HEK293 (cell line): ENCODE data around the gene TEAD4.

Source experiments
- CTCF ChIA-PET: fragments of 350-600 bp; formaldehyde crosslinking; extraction: SDS; loops from one replicate; lab custom pipeline; 2021; ENCODE audit warnings: antibody characterized with exemption; lab: Yijun Ruan, JAX
- POLR2A ChIA-PET: fragments of 300-600 bp; formaldehyde crosslinking; extraction: SDS; loops from one replicate; lab custom pipeline; 2020; ENCODE audit warnings: antibody characterized with exemption, inconsistent platforms; lab: Yijun Ruan, JAX
- H3K27ac ChIP-seq: fragments of 200-500 bp; sonication (Bioruptor generic); 2 replicates; pipeline ENCODE4 v1.5.1; 2014; ENCODE audit warnings: low read depth, low read length, control low read depth, inconsistent platforms; ENCODE audit errors: extremely low read depth
- H3K36me3 ChIP-seq, 2 experiments: fragments of 200-500 bp in 1 of 2; sonication (Bioruptor generic) in 1 of 2; 1 replicate in 1 of 2; 2 replicates in 1 of 2; pipeline ENCODE4 v1.5.1; 2014 to 2017; ENCODE audit warnings: inconsistent platforms in 2 of 2, low read length in 2 of 2; ENCODE audit not compliant: control insufficient read depth in 2 of 2, insufficient read depth in 1 of 2
- H3K4me1 ChIP-seq: fragments of 200-500 bp; sonication (Bioruptor generic); 2 replicates; pipeline ENCODE4 v1.5.1; 2014; ENCODE audit warnings: mild to moderate bottlenecking, low read length, inconsistent platforms; ENCODE audit not compliant: control insufficient read depth, insufficient read depth
- H3K4me3 ChIP-seq: 2 replicates; pipeline ENCODE4 v1.5.1; 2011; ENCODE audit warnings: low read depth, mild to moderate bottlenecking, control low read depth, low read length, moderate library complexity
- H3K9me3 ChIP-seq: fragments of 200-500 bp; sonication (Bioruptor generic); 2 replicates; pipeline ENCODE4 v1.5.1; 2014; ENCODE audit warnings: low read depth, low read length, inconsistent platforms; ENCODE audit not compliant: control insufficient read depth, insufficient read depth
- BCL11A ChIP-seq: fragments of 450-650 bp; formaldehyde crosslinking; IDR thresholded peaks from 2 replicates; pipeline ENCODE4 v1.5.1; 2016; ENCODE audit warnings: low read depth, missing biosample characterization, missing genetic modification characterization
- GLI2 ChIP-seq: fragments of 450-650 bp; formaldehyde crosslinking; IDR thresholded peaks from 2 replicates; pipeline ENCODE4; 2017; ENCODE audit warnings: missing biosample characterization, missing genetic modification characterization, low read depth, borderline replicate concordance
- KLF7 ChIP-seq: fragments of 450-650 bp; formaldehyde crosslinking; IDR thresholded peaks from 2 replicates; pipeline ENCODE4 v1.5.1; 2016; ENCODE audit warnings: missing biosample characterization, missing genetic modification characterization, borderline replicate concordance
- PATZ1 ChIP-seq: fragments of 450-650 bp; formaldehyde crosslinking; IDR thresholded peaks from 2 replicates; pipeline ENCODE4 v1.5.1; 2016; ENCODE audit warnings: missing biosample characterization, missing genetic modification characterization
- REPIN1 ChIP-seq: fragments of 450-650 bp; formaldehyde crosslinking; IDR thresholded peaks from 2 replicates; pipeline ENCODE4 v1.5.1; 2017; ENCODE audit warnings: missing biosample characterization, missing genetic modification characterization, low read depth
- SALL2 ChIP-seq: fragments of 450-650 bp; formaldehyde crosslinking; IDR thresholded peaks from 2 replicates; pipeline ENCODE4 v1.5.0; 2017; ENCODE audit warnings: missing biosample characterization, mild to moderate bottlenecking, missing genetic modification characterization, borderline replicate concordance
- SETDB1 ChIP-seq: IDR thresholded peaks from one replicate; pipeline ENCODE4 v1.6.1; 2017; ENCODE audit warnings: mild to moderate bottlenecking, low read length, moderate library complexity, mixed read lengths; ENCODE audit not compliant: insufficient read length
- ZFP3 ChIP-seq: fragments of 450-650 bp; formaldehyde crosslinking; IDR thresholded peaks from 2 replicates; pipeline ENCODE4 v1.5.1; 2016; ENCODE audit warnings: low read depth, missing biosample characterization, missing genetic modification characterization
- ZFP37 ChIP-seq: fragments of 450-650 bp; formaldehyde crosslinking; IDR thresholded peaks from 2 replicates; pipeline ENCODE4 v1.5.1; 2016; ENCODE audit warnings: missing biosample characterization, missing genetic modification characterization
- ZNF121 ChIP-seq: fragments of 450-650 bp; formaldehyde crosslinking; IDR thresholded peaks from 2 replicates; pipeline ENCODE4 v1.5.1; 2016; ENCODE audit warnings: missing biosample characterization, missing genetic modification characterization
- ZNF174 ChIP-seq: fragments of 450-650 bp; formaldehyde crosslinking; IDR thresholded peaks from 2 replicates; pipeline ENCODE4 v1.5.0; 2017; ENCODE audit warnings: missing biosample characterization, mild to moderate bottlenecking, missing genetic modification characterization
- ZNF223 ChIP-seq: fragments of 450-650 bp; formaldehyde crosslinking; IDR thresholded peaks from 2 replicates; pipeline ENCODE4 v1.5.1; 2016; ENCODE audit warnings: missing biosample characterization, missing genetic modification characterization
- ZNF23 ChIP-seq: fragments of 450-650 bp; formaldehyde crosslinking; IDR thresholded peaks from 2 replicates; pipeline ENCODE4 v1.5.1; 2016; ENCODE audit warnings: missing biosample characterization, missing genetic modification characterization, borderline replicate concordance
- ZNF292 ChIP-seq: fragments of 450-650 bp; formaldehyde crosslinking; IDR thresholded peaks from 2 replicates; pipeline ENCODE4 v1.5.1; 2016; ENCODE audit warnings: low read depth, missing biosample characterization, missing genetic modification characterization, borderline replicate concordance
- ZNF335 ChIP-seq: fragments of 450-650 bp; formaldehyde crosslinking; conservative IDR thresholded peaks from 2 replicates; pipeline ENCODE4 v1.5.1; 2016; ENCODE audit warnings: missing biosample characterization, missing genetic modification characterization
- ZNF354C ChIP-seq: fragments of 450-650 bp; formaldehyde crosslinking; IDR thresholded peaks from 2 replicates; pipeline ENCODE4 v1.5.1; 2016; ENCODE audit warnings: missing biosample characterization, missing genetic modification characterization, low read depth, borderline replicate concordance
- ZNF404 ChIP-seq: fragments of 450-650 bp; formaldehyde crosslinking; IDR thresholded peaks from 2 replicates; pipeline ENCODE4 v1.5.1; 2017; ENCODE audit warnings: missing biosample characterization, missing genetic modification characterization
- ZNF560 ChIP-seq: fragments of 450-650 bp; formaldehyde crosslinking; IDR thresholded peaks from 2 replicates; pipeline ENCODE4 v1.5.1; 2017; ENCODE audit warnings: missing biosample characterization, missing genetic modification characterization, borderline replicate concordance
- ZNF776 ChIP-seq: fragments of 450-650 bp; formaldehyde crosslinking; IDR thresholded peaks from 2 replicates; pipeline ENCODE4 v1.5.0; 2017; ENCODE audit warnings: missing biosample characterization, missing genetic modification characterization, borderline replicate concordance
- ZNF785 ChIP-seq: fragments of 450-650 bp; formaldehyde crosslinking; IDR thresholded peaks from 2 replicates; pipeline ENCODE4 v1.5.1; 2016; ENCODE audit warnings: missing biosample characterization, missing genetic modification characterization
- ZSCAN16 ChIP-seq: fragments of 450-650 bp; formaldehyde crosslinking; IDR thresholded peaks from 2 replicates; pipeline ENCODE4 v1.5.1; 2016; ENCODE audit warnings: missing biosample characterization, missing genetic modification characterization
- ZSCAN30 ChIP-seq: fragments of 450-650 bp; IDR thresholded peaks from 2 replicates; pipeline ENCODE4 v1.5.1; 2018; ENCODE audit warnings: missing biosample characterization, mild to moderate bottlenecking, missing genetic modification characterization, moderate library complexity
- ZXDB ChIP-seq: fragments of 450-650 bp; formaldehyde crosslinking; IDR thresholded peaks from 2 replicates; pipeline ENCODE4 v1.5.1; 2016; ENCODE audit warnings: missing biosample characterization, missing genetic modification characterization
- TF ChIP-seq, protein P1 (sequence below): fragments of 450-650 bp; IDR thresholded peaks from 2 replicates; pipeline ENCODE4 v1.5.1; 2018; ENCODE audit warnings: missing biosample characterization, mild to moderate bottlenecking, missing genetic modification characterization
- TF ChIP-seq, protein P2 (sequence below): fragments of 450-650 bp; formaldehyde crosslinking; IDR thresholded peaks from 2 replicates; pipeline ENCODE4 v1.5.1; 2016; ENCODE audit warnings: missing biosample characterization, missing genetic modification characterization

TEAD4 gene

GRCh38 chr12:2919249-2919648 lies 39.9 kb upstream of the TEAD4 start:
- no peaks in the 10 kb centered on the region for H3K4me1 ChIP-seq
- ChIA-PET CTCF (no interaction called here), POLR2A (no interaction called here)
- H3K4me3 ChIP-seq = no peak overlapping the region
- H3K36me3 ChIP-seq = peaks cover 21 to 53% of the 10 kb centered on the region in 2 experiments; a peak in 2 of 3 replicates
- no peak overlapping the region for H3K27ac ChIP-seq
- no peak for TF ChIP-seq ZNF354C (tag by site-specific recombination)
- no peak for TF ChIP-seq ZXDB (tag by site-specific recombination)
- no peak for TF ChIP-seq ZNF785 (tag by site-specific recombination)
- TF ChIP-seq ZNF23 (tag by site-specific recombination) = no peak
- TF ChIP-seq ZFP3 (tag by site-specific recombination) = no peak
- TF ChIP-seq ZNF223 (tag by site-specific recombination) = no peak
- no peak for TF ChIP-seq ZFP37 (tag by site-specific recombination)
- TF ChIP-seq SETDB1 = no peak
- TF ChIP-seq ZNF174 (tag by site-specific recombination) = no peak
- TF ChIP-seq ZNF335 (tag by site-specific recombination) = no peak
- no peak for TF ChIP-seq ZNF560 (tag by site-specific recombination)
- no peak for TF ChIP-seq SALL2
- TF ChIP-seq ZSCAN30 (tag by site-specific recombination) = no peak
- TF ChIP-seq, protein P1, sequence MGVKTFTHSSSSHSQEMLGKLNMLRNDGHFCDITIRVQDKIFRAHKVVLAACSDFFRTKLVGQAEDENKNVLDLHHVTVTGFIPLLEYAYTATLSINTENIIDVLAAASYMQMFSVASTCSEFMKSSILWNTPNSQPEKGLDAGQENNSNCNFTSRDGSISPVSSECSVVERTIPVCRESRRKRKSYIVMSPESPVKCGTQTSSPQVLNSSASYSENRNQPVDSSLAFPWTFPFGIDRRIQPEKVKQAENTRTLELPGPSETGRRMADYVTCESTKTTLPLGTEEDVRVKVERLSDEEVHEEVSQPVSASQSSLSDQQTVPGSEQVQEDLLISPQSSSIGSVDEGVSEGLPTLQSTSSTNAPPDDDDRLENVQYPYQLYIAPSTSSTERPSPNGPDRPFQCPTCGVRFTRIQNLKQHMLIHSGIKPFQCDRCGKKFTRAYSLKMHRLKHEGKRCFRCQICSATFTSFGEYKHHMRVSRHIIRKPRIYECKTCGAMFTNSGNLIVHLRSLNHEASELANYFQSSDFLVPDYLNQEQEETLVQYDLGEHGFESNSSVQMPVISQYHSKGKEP (tag by site-specific recombination) = no peak
- no peak for TF ChIP-seq REPIN1 (tag by site-specific recombination)
- TF ChIP-seq, all 188 proteins: peak for 0
- H3K9me3 ChIP-seq = no peaks in the 10 kb centered on the region

GRCh38 chr12:2922329-2922728 lies 36.9 kb upstream of the TEAD4 start:
- no peak overlapping the region for H3K27ac ChIP-seq
- POLR2A ChIA-PET = interaction anchor here (0.6 kb wide), 1 partner anchor 35 kb away, joined by 4 read pairs; no protein-coding TSS in a partner anchor
- no peak overlapping the region for H3K4me3 ChIP-seq
- CTCF ChIA-PET = interaction anchor here (0.7 to 0.9 kb wide), 2 partner anchors 22 to 1700 kb away, joined by 3 to 4 read pairs; no protein-coding TSS in a partner anchor
- peaks cover 38 to 57% of the 10 kb centered on the region in 2 experiments; a peak in 2 of 3 replicates for H3K36me3 ChIP-seq
- TF ChIP-seq BCL11A (tag by site-specific recombination) (no peak), ZNF404 (no peak), KLF7 (tag by site-specific recombination) (no peak), ZFP37 (tag by site-specific recombination) (no peak), ZSCAN16 (no peak), ZNF121 (no peak), PATZ1 (no peak), GLI2 (no peak), ZNF292 (tag by site-specific recombination) (no peak), ZNF776 (tag by site-specific recombination) (no peak)
- TF ChIP-seq, protein P2, sequence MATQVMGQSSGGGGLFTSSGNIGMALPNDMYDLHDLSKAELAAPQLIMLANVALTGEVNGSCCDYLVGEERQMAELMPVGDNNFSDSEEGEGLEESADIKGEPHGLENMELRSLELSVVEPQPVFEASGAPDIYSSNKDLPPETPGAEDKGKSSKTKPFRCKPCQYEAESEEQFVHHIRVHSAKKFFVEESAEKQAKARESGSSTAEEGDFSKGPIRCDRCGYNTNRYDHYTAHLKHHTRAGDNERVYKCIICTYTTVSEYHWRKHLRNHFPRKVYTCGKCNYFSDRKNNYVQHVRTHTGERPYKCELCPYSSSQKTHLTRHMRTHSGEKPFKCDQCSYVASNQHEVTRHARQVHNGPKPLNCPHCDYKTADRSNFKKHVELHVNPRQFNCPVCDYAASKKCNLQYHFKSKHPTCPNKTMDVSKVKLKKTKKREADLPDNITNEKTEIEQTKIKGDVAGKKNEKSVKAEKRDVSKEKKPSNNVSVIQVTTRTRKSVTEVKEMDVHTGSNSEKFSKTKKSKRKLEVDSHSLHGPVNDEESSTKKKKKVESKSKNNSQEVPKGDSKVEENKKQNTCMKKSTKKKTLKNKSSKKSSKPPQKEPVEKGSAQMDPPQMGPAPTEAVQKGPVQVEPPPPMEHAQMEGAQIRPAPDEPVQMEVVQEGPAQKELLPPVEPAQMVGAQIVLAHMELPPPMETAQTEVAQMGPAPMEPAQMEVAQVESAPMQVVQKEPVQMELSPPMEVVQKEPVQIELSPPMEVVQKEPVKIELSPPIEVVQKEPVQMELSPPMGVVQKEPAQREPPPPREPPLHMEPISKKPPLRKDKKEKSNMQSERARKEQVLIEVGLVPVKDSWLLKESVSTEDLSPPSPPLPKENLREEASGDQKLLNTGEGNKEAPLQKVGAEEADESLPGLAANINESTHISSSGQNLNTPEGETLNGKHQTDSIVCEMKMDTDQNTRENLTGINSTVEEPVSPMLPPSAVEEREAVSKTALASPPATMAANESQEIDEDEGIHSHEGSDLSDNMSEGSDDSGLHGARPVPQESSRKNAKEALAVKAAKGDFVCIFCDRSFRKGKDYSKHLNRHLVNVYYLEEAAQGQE (tag by site-specific recombination) = no peak
- TF ChIP-seq, all 188 proteins: peak for 0
- no peaks in the 10 kb centered on the region for H3K9me3 ChIP-seq
- no peaks in the 10 kb centered on the region for H3K4me1 ChIP-seq
